GM23338 (cell line): Measurements from ENCODE around the gene MKI67. TPM values are rescaled to one million over a fixed set of nuclear protein-coding genes. Genes with fewer than 3 reads are reported as not detected.

Experiments
- ATAC-seq: fragments of 200-7000 bp; cut with Tn5 transposase; 3 replicates; pipeline ENCODE4 v1.9.1; 2020
- DNase-seq: peaks from one replicate; pipeline ENCODE4 v3.0.0-alpha.2; 2015; ENCODE audit warnings: low spot score
- H2AFZ ChIP-seq: fragments of 200-600 bp; sonication (generic); 2 replicates; pipeline ENCODE4 v1.8.0; 2016; ENCODE audit warnings: antibody characterized with exemption, mild to moderate bottlenecking, moderate library complexity
- H3F3A ChIP-seq: fragments of 200-600 bp; sonication (generic); replicated peaks from 2 replicates; pipeline ENCODE4 v1.8.0; 2017; ENCODE audit warnings: antibody characterized with exemption, mixed run types, low read depth
- H3K27ac ChIP-seq: fragments of 200-600 bp; sonication (generic); 2 replicates; pipeline ENCODE4 v1.6.1; 2016; ENCODE audit warnings: low read depth
- H3K27me3 ChIP-seq: fragments of 200-600 bp; sonication (generic); 2 replicates; pipeline ENCODE4 v1.8.0; 2016; ENCODE audit warnings: mild to moderate bottlenecking, mixed run types, moderate library complexity; ENCODE audit not compliant: insufficient read depth
- H3K36me3 ChIP-seq: fragments of 200-600 bp; sonication (generic); 2 replicates; pipeline ENCODE4 v1.8.0; 2016; ENCODE audit warnings: mild to moderate bottlenecking; ENCODE audit not compliant: insufficient read depth
- H3K4me1 ChIP-seq: fragments of 200-600 bp; sonication (generic); 2 replicates; pipeline ENCODE4 v1.8.0; 2016; ENCODE audit warnings: mild to moderate bottlenecking, moderate library complexity; ENCODE audit not compliant: insufficient read depth
- H3K4me2 ChIP-seq: fragments of 200-600 bp; sonication (generic); 2 replicates; pipeline ENCODE4 v1.7.1; 2017; ENCODE audit warnings: mixed run types
- H3K4me3 ChIP-seq: fragments of 200-600 bp; sonication (generic); 2 replicates; pipeline ENCODE4 v1.6.1; 2016; ENCODE audit warnings: mixed run types
- H3K79me2 ChIP-seq: fragments of 200-600 bp; sonication (generic); replicated peaks from 2 replicates; pipeline ENCODE4 v1.8.0; 2017; ENCODE audit warnings: mild to moderate bottlenecking; ENCODE audit not compliant: insufficient read depth
- H3K9me2 ChIP-seq: fragments of 200-600 bp; sonication (generic); 2 replicates; pipeline ENCODE4 v1.8.0; 2017; ENCODE audit not compliant: insufficient read depth
- H4K20me1 ChIP-seq: fragments of 200-600 bp; sonication (generic); replicated peaks from 2 replicates; pipeline ENCODE4 v1.8.0; 2017; ENCODE audit warnings: mild to moderate bottlenecking; ENCODE audit not compliant: insufficient read depth
- H3K27ac Mint-ChIP-seq: 2 replicates; pipeline ENCODE4 v1.8.0; 2020; ENCODE audit warnings: inconsistent platforms, mild to moderate bottlenecking, moderate library complexity, mixed read lengths
- H3K27me3 Mint-ChIP-seq: 3 replicates; pipeline ENCODE4 v1.8.0; 2022; ENCODE audit warnings: low read depth, mild to moderate bottlenecking, moderate library complexity, mixed read lengths, inconsistent platforms; ENCODE audit not compliant: insufficient read depth, poor library complexity
- H3K36me3 Mint-ChIP-seq: 3 replicates; pipeline ENCODE4 v1.8.0; 2021; ENCODE audit warnings: low read depth, mild to moderate bottlenecking, inconsistent platforms, moderate library complexity, mixed read lengths
- H3K4me1 Mint-ChIP-seq: 3 replicates; pipeline ENCODE4 v1.8.0; 2020; ENCODE audit warnings: mild to moderate bottlenecking, inconsistent platforms, mixed read lengths
- H3K4me3 Mint-ChIP-seq: 3 replicates; pipeline ENCODE4 v1.8.0; 2021; ENCODE audit warnings: moderate library complexity, mild to moderate bottlenecking, inconsistent platforms, mixed read lengths
- H3K9me3 Mint-ChIP-seq: 3 replicates; pipeline ENCODE4 v1.8.0; 2020; ENCODE audit warnings: moderate library complexity, mild to moderate bottlenecking, inconsistent platforms, mixed read lengths
- CREB1 ChIP-seq: fragments of 250-450 bp; sonication (Bioruptor Pico); IDR thresholded peaks from 2 replicates; pipeline ENCODE4 v1.5.0; 2020; ENCODE audit warnings: low read depth, mild to moderate bottlenecking, moderate library complexity
- EZH2 ChIP-seq: fragments of 200-600 bp; sonication (generic); IDR thresholded peaks from one replicate; pipeline ENCODE4 v1.8.0; 2017; ENCODE audit warnings: antibody characterized with exemption, mild to moderate bottlenecking, low read depth; ENCODE audit not compliant: unreplicated experiment
- EZH2phosphoT487 ChIP-seq: fragments of 200-600 bp; sonication (generic); IDR thresholded peaks from one replicate; pipeline ENCODE4 v1.8.1; 2018; ENCODE audit warnings: antibody characterized with exemption; ENCODE audit not compliant: unreplicated experiment
- JUNB ChIP-seq: IDR thresholded peaks from one replicate; pipeline ENCODE4 v1.6.1; 2016; ENCODE audit warnings: antibody characterized with exemption; ENCODE audit not compliant: unreplicated experiment
- NANOG ChIP-seq: IDR thresholded peaks from 2 replicates; pipeline ENCODE4 v1.6.1; 2016; ENCODE audit warnings: antibody characterized with exemption, borderline replicate concordance
- POLR2AphosphoS5 ChIP-seq: IDR thresholded peaks from 2 replicates; pipeline ENCODE4 v1.6.1; 2016; ENCODE audit warnings: antibody characterized with exemption, low read depth
- STAT1 ChIP-seq: IDR thresholded peaks from one replicate; pipeline ENCODE4 v1.6.1; 2016; ENCODE audit warnings: antibody characterized with exemption; ENCODE audit not compliant: unreplicated experiment
- ZNF114 ChIP-seq: fragments of 250-450 bp; sonication (Bioruptor Pico); IDR thresholded peaks from 2 replicates; pipeline ENCODE4 v1.5.0; 2020; ENCODE audit warnings: mild to moderate bottlenecking, moderate library complexity
- ZNF331 ChIP-seq: fragments of 250-450 bp; sonication (Bioruptor Pico); IDR thresholded peaks from 2 replicates; pipeline ENCODE4 v1.5.0; 2020; ENCODE audit warnings: low read depth, mild to moderate bottlenecking, moderate library complexity
- polyA plus RNA-seq: library from polyadenylated mRNA; unstranded; fragments of >200 nt; fragmentation: Nextera tagmentation; extraction: Ambion mirVana; gene quantifications from 2 replicates; pipeline ENCODE4 v1.2.1, GENCODE V29; 2016
- total RNA-seq: library from RNA; depleted of rRNA; stranded (reverse); fragments of >200 nt; shearing (Covaris generic); gene quantifications from 2 replicates; pipeline ENCODE4 v1.2.3, GENCODE V29; 2014
- TF ChIP-seq, protein P1 (sequence below): fragments of 250-450 bp; sonication (Bioruptor Pico); IDR thresholded peaks from 2 replicates; pipeline ENCODE4 v1.5.0; 2020; ENCODE audit warnings: mild to moderate bottlenecking, moderate library complexity
- TF ChIP-seq, protein P2 (sequence below): IDR thresholded peaks from one replicate; pipeline ENCODE4 v1.6.1; 2018; ENCODE audit warnings: antibody characterized with exemption; ENCODE audit not compliant: unreplicated experiment
- TF ChIP-seq, protein P3 (sequence below): IDR thresholded peaks from 2 replicates; pipeline ENCODE4 v1.6.1; 2016; ENCODE audit warnings: antibody characterized with exemption
- TF ChIP-seq, protein P4 (sequence below), 2 experiments: fragments of 200-600 bp in 1 of 2; sonication (generic) in 1 of 2; conservative IDR thresholded peaks; 2 replicates each; pipeline versions ENCODE4 v1.5.1 to v1.6.1; 2016 to 2017; ENCODE audit warnings: antibody characterized with exemption in 2 of 2, low read depth in 2 of 2, mild to moderate bottlenecking in 2 of 2, moderate library complexity in 1 of 2

The MKI67 gene
- total and polyA plus RNA-seq, 2 experiments from 2014 or later = 58.0 to 103 TPM

DNA sequence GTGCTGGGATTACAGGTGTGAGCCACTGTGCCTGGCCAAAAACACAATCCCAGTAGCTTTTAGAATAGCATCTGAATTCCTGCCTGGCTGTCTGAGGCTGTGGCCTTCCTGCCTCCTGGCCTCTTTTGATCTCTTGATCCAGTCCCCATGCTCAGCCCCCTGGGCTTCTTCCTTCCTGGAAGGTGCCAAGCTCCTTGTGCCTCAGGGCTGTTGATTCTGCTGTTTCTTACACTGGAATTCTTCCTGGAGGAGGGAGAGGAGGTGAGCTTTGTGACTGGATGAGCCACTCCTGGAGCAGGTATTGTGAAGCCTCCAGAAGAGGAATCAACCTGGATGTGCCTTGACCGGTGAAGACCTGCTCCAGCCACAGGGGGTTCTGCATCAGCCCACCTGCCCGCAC, 17.3 kb upstream of the MKI67 start:
- Mint-ChIP-seq H3K27ac (no peak overlapping the region), H3K9me3 (no peaks in the 10 kb centered on the region; the same call in 2 of the 3 replicates), H3K4me3 (no peak overlapping the region), H3K4me1 (peaks cover 3% of the 10 kb centered on the region; the same call in 1 of the 3 replicates), H3K36me3 (no peaks in the 10 kb centered on the region), H3K27me3 (peaks cover 4% of the 10 kb centered on the region)
- H4K20me1 ChIP-seq = no peaks in the 10 kb centered on the region
- no peak for ATAC-seq
- no peak overlapping the region for H2AFZ ChIP-seq
- no peak for DNase-seq
- 0 out of 2 replicates have a peak, but pooled peaks cover under 1% of the 10 kb centered on the region for H3K27me3 ChIP-seq
- no peaks in the 10 kb centered on the region for H3K79me2 ChIP-seq
- TF ChIP-seq ZNF331 (CRISPR knock-in tag) = no peak
- TF ChIP-seq, protein P1, sequence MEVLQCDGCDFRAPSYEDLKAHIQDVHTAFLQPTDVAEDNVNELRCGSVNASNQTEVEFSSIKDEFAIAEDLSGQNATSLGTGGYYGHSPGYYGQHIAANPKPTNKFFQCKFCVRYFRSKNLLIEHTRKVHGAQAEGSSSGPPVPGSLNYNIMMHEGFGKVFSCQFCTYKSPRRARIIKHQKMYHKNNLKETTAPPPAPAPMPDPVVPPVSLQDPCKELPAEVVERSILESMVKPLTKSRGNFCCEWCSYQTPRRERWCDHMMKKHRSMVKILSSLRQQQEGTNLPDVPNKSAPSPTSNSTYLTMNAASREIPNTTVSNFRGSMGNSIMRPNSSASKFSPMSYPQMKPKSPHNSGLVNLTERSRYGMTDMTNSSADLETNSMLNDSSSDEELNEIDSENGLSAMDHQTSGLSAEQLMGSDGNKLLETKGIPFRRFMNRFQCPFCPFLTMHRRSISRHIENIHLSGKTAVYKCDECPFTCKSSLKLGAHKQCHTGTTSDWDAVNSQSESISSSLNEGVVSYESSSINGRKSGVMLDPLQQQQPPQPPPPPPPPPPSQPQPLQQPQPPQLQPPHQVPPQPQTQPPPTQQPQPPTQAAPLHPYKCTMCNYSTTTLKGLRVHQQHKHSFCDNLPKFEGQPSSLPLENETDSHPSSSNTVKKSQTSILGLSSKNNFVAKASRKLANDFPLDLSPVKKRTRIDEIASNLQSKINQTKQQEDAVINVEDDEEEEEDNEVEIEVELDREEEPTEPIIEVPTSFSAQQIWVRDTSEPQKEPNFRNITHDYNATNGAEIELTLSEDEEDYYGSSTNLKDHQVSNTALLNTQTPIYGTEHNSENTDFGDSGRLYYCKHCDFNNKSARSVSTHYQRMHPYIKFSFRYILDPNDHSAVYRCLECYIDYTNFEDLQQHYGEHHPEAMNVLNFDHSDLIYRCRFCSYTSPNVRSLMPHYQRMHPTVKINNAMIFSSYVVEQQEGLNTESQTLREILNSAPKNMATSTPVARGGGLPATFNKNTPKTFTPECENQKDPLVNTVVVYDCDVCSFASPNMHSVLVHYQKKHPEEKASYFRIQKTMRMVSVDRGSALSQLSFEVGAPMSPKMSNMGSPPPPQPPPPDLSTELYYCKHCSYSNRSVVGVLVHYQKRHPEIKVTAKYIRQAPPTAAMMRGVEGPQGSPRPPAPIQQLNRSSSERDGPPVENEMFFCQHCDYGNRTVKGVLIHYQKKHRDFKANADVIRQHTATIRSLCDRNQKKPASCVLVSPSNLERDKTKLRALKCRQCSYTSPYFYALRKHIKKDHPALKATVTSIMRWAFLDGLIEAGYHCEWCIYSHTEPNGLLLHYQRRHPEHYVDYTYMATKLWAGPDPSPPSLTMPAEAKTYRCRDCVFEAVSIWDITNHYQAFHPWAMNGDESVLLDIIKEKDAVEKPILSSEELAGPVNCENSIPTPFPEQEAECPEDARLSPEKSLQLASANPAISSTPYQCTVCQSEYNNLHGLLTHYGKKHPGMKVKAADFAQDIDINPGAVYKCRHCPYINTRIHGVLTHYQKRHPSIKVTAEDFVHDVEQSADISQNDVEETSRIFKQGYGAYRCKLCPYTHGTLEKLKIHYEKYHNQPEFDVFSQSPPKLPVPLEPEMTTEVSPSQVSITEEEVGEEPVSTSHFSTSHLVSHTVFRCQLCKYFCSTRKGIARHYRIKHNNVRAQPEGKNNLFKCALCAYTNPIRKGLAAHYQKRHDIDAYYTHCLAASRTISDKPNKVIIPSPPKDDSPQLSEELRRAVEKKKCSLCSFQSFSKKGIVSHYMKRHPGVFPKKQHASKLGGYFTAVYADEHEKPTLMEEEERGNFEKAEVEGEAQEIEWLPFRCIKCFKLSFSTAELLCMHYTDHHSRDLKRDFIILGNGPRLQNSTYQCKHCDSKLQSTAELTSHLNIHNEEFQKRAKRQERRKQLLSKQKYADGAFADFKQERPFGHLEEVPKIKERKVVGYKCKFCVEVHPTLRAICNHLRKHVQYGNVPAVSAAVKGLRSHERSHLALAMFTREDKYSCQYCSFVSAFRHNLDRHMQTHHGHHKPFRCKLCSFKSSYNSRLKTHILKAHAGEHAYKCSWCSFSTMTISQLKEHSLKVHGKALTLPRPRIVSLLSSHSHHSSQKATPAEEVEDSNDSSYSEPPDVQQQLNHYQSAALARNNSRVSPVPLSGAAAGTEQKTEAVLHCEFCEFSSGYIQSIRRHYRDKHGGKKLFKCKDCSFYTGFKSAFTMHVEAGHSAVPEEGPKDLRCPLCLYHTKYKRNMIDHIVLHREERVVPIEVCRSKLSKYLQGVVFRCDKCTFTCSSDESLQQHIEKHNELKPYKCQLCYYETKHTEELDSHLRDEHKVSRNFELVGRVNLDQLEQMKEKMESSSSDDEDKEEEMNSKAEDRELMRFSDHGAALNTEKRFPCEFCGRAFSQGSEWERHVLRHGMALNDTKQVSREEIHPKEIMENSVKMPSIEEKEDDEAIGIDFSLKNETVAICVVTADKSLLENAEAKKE (CRISPR knock-in tag) = no peak
- no peak for TF ChIP-seq STAT1
- TF ChIP-seq EZH2phosphoT487 = no peak
- TF ChIP-seq, protein P2, sequence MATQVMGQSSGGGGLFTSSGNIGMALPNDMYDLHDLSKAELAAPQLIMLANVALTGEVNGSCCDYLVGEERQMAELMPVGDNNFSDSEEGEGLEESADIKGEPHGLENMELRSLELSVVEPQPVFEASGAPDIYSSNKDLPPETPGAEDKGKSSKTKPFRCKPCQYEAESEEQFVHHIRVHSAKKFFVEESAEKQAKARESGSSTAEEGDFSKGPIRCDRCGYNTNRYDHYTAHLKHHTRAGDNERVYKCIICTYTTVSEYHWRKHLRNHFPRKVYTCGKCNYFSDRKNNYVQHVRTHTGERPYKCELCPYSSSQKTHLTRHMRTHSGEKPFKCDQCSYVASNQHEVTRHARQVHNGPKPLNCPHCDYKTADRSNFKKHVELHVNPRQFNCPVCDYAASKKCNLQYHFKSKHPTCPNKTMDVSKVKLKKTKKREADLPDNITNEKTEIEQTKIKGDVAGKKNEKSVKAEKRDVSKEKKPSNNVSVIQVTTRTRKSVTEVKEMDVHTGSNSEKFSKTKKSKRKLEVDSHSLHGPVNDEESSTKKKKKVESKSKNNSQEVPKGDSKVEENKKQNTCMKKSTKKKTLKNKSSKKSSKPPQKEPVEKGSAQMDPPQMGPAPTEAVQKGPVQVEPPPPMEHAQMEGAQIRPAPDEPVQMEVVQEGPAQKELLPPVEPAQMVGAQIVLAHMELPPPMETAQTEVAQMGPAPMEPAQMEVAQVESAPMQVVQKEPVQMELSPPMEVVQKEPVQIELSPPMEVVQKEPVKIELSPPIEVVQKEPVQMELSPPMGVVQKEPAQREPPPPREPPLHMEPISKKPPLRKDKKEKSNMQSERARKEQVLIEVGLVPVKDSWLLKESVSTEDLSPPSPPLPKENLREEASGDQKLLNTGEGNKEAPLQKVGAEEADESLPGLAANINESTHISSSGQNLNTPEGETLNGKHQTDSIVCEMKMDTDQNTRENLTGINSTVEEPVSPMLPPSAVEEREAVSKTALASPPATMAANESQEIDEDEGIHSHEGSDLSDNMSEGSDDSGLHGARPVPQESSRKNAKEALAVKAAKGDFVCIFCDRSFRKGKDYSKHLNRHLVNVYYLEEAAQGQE = no peak
- TF ChIP-seq, protein P3, sequence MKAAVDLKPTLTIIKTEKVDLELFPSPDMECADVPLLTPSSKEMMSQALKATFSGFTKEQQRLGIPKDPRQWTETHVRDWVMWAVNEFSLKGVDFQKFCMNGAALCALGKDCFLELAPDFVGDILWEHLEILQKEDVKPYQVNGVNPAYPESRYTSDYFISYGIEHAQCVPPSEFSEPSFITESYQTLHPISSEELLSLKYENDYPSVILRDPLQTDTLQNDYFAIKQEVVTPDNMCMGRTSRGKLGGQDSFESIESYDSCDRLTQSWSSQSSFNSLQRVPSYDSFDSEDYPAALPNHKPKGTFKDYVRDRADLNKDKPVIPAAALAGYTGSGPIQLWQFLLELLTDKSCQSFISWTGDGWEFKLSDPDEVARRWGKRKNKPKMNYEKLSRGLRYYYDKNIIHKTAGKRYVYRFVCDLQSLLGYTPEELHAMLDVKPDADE = no peak
- TF ChIP-seq NANOG = no peak
- TF ChIP-seq ZNF114 (CRISPR knock-in tag) = no peak
- no peak for TF ChIP-seq EZH2
- TF ChIP-seq POLR2AphosphoS5 = no peak
- TF ChIP-seq, protein P4, sequence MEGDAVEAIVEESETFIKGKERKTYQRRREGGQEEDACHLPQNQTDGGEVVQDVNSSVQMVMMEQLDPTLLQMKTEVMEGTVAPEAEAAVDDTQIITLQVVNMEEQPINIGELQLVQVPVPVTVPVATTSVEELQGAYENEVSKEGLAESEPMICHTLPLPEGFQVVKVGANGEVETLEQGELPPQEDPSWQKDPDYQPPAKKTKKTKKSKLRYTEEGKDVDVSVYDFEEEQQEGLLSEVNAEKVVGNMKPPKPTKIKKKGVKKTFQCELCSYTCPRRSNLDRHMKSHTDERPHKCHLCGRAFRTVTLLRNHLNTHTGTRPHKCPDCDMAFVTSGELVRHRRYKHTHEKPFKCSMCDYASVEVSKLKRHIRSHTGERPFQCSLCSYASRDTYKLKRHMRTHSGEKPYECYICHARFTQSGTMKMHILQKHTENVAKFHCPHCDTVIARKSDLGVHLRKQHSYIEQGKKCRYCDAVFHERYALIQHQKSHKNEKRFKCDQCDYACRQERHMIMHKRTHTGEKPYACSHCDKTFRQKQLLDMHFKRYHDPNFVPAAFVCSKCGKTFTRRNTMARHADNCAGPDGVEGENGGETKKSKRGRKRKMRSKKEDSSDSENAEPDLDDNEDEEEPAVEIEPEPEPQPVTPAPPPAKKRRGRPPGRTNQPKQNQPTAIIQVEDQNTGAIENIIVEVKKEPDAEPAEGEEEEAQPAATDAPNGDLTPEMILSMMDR (conservative IDR thresholded peaks at IDR 0.05; ENCODE audit: low read depth in 2 of 2) = no peak
- no peak for TF ChIP-seq JUNB
- TF ChIP-seq CREB1 (CRISPR knock-in tag) = no peak
- H3K4me2 ChIP-seq = no peak overlapping the region
- no peak overlapping the region for H3K4me3 ChIP-seq
- no peaks in the 10 kb centered on the region for H3K36me3 ChIP-seq
- H3K9me2 ChIP-seq = no peaks in the 10 kb centered on the region; the same call in 1 of the 2 replicates
- no peaks in the 10 kb centered on the region for H3F3A ChIP-seq
- H3K27ac ChIP-seq = no peak overlapping the region
- no peaks in the 10 kb centered on the region for H3K4me1 ChIP-seq
